GM18873 (cell line): ENCODE measurements around the gene DBNL.

ENCODE experiments used
- ATAC-seq: cut with Tn5 transposase; IDR thresholded peaks from one replicate; pipeline ENCODE4 v1.9.1; 2021; ENCODE audit warnings: mild to moderate bottlenecking, moderate library complexity, moderate number of reproducible peaks; ENCODE audit not compliant: unreplicated experiment, low FRiP score

DBNL gene

DNA sequence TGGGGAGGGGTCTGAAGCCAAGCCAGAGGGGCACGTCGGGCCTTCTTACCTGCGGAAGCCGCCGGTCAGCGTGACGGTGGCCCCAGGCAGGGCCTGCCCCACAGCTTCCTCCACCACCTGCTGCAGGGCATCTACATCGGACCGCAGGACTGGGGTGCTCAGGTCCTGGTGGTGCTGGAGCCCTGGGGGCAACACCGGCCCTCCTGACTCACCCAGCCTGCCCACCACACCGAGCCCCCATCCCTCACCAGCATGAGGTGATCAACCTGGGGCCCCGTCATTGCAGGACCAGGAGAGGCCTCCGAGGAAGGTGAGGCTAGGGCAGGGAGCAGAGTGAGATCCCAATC, 29.8 kb downstream of the DBNL start:
- ATAC-seq = no peak

- ATAC-seq = no peak
Observed at GRCh38 chr7:44075296-44076075, 31.0 kb downstream of the DBNL start.

DNA sequence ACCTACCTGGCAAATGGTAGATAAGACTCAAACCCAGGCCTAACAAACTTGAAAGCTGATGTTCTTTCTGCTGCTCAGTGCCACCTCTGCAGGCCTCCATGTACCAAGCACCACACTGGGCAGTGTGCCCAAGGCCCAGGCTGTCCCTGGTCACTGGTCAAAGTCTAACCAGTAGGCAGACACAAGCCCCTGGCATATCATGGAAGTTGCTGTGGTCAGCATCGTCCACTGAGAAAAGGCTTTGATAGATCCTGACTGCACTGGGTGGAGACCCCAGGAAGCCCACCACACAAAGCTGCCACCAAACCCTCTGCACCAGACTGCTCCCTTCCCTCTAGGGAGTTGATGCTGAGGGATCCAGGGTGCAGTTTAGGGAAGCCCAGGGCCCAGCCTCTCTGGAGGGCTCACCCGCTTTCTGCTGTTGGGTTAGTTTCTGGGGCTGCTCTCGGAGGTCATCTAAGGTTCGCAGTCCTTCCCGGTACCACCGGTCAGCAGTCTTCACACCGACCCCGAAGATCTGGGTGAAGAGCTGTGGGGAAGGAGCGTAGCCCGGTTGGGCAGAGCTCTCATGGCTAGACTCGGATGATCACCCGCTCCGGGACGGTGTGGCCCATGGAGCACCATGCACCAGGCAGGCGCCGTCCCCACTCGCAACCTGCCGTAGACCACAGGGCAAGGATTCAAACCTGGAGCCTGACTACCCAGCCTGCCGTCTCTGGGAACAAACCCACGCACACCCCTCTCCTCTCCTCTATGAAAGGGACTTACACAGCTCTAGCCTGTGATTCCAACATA, 31.8 kb downstream of the DBNL start:
- ATAC-seq = no peak

- ATAC-seq = no peak
Observed at GRCh38 chr7:44077061-44077460, 32.6 kb downstream of the DBNL start.

GRCh38 chr7:44077681-44078091, 33.2 kb downstream of the DBNL start:
- ATAC-seq = no peak

DNA sequence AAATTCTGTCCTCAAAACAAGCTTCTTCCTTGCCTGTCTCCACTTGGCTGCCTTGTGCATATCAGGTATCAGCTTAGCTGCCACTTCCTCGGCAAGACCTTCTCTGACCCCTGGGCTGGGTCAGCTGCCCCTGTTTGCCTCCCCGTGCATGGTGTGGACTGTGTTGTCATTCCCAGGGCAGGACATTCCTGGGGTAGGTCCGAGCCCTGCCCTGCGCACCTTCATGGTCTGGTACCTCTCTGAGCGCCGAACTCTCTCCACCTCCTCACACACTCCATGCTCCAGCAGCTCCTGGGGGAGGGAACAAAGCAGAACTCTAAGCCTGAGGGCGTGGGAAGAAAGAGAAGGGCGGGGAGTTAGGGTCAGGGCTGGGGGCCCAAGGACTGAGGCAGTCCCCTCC, 34.0 kb downstream of the DBNL start:
- ATAC-seq = no peak

DNA sequence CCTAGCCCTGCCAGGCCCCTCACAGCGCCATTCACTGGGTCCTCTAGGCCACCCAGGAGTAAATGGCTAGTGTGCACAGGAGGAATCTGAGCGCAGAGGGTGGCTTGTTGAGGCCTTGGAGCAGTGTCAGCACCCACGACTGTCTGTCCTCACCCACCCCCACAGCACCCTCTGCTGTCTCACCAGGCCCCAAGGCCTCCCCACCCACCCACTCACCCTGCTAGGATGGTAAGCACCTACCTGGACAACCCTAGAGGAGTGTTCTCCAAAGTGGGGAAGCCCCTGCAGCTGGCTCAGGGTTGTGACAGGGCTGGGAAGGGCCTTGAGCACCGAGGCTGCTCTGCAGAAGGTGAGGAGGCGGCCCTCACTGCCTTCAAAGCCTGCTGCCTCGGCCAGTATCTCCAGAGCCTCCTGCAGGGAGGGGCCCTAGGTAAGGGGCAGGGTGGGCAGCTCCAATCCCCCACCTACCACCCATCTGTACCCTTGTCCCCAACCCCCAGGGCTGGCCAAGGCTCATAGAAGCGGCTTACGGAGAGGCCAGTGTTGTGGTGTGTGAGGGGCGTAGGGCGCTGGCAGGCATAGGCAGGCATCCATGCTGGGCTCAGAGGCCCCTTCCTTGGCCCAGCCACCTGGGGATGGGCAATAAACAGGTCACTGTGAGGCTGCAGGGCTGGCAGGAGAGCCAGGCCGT, 35.0 kb downstream of the DBNL start:
- no peak for ATAC-seq

DNA sequence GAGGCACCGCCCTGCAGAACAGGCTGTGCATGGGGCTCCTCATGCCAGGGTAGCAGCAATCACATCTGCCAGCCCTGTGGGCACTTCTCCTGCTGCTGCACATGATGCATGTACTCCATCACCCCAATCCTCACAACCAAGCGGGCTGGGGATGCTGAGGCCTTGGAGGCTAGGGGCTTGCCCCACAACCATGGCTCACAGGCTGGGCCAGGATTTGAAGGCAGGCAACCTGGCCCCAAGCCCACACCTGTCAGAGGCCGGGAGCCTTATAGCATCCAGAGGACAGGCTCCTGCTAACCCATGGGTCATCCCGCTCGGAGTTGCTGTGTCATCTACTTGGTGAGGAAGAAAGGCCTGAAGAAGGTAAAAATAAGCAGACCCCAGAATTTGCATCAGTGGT, 35.6 kb downstream of the DBNL start:
- no peak for ATAC-seq

- no peak for ATAC-seq
Observed at GRCh38 chr7:44080686-44081265, 36.3 kb downstream of the DBNL start.

- ATAC-seq = no peak
Observed at GRCh38 chr7:44081266-44081748, 36.8 kb downstream of the DBNL start.

GRCh38 chr7:44082541-44083207, 38.2 kb downstream of the DBNL start:
- peak; percentile 85 for ATAC-seq

GRCh38 chr7:44083796-44084195, 39.3 kb downstream of the DBNL start:
- ATAC-seq = no peak

- ATAC-seq = no peak
Observed at GRCh38 chr7:44084701-44085100, 40.2 kb downstream of the DBNL start.

DNA sequence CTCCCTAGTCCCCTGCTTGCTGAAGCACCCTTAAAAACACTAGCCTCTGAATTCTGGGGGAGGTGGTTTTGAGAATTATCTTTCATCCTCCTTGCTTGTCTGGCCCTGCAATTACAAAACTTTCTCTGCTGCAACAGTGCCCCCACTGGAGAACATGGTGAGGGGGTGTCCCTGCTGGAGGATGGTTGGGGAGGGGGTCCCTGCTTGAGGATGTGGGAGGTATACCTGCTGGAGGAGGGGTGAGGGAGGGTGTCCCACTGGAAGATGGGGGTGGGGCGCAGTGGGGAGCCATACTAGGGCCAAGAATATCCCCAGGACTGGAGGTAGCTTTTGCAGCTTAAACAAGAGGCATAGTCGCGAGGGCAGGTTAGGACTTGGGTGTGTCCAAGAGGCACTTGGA, 41.0 kb downstream of the DBNL start:
- ATAC-seq = no peak

DNA sequence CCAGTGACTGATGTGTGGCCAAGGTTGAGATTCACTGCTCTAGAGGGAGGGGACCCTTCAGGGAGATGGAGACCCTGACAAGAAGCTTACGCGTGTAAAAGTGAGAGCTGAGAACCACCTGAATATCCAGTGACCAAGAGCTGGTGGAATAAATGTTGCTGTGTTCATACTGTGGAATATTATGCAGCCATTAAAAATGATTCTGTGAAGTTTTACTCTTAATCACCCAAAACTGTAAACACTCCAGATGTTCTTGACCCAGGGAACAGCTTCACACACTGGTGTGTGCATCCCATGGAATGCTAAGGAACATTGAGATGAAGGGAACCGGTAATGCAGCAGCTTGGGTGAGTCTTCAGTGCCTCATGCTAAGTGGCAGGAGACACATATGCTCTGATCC, 42.1 kb downstream of the DBNL start:
- no peak for ATAC-seq

- ATAC-seq = no peak
Observed at GRCh38 chr7:44087911-44088838, 43.7 kb downstream of the DBNL start.

- ATAC-seq = no peak
Observed at GRCh38 chr7:44093102-44093641, 48.7 kb downstream of the DBNL start.

DNA sequence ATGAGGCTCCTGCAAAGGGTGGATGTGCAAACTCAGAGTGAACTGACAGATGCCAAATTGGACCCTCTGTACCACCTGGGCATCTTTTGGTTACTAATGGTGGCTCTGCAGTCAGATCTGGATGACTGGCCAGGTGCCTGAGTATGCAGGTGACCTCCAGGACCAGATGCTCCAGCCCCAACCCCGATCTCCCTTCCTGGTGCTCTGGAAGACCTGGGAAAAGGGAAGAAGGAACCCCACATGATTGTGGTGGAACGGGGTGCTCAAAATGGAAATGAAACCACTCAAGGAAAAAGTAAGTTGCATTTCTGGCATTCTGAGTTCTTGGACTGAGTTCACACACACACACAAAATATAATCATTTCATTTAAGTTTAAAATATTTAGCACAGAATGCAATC, 49.9 kb downstream of the DBNL start:
- ATAC-seq = no peak
